GM18505 (cell line): ENCODE data around the gene CCHCR1.

ENCODE experiments used
- ATAC-seq: cut with Tn5 transposase; IDR thresholded peaks from one replicate; pipeline ENCODE4 v1.9.1; 2021; ENCODE audit not compliant: unreplicated experiment
- POLR2A ChIP-seq: IDR thresholded peaks from 4 replicates; pipeline ENCODE4 v1.6.1; 2011; ENCODE audit warnings: borderline replicate concordance; ENCODE audit not compliant: insufficient read depth, insufficient read length; ENCODE audit errors: extremely low read depth

The CCHCR1 gene

GRCh38 chr6:31120151-31120915 is 37.3 kb downstream of the CCHCR1 start, which contains the start of gene CDSN:
CDSN (minus strand) TSS chr6:31120446; CDS start chr6:31120419, 27 bp downstream.
- no peak for TF ChIP-seq POLR2A
- ATAC-seq: no peak

GRCh38 chr6:31118178-31118577 is 39.4 kb downstream of the CCHCR1 start:
- no peak for TF ChIP-seq POLR2A
- no peak for ATAC-seq

- no peak for ATAC-seq
- TF ChIP-seq POLR2A: no peak
Measured at GRCh38 chr6:31116661-31117385, 40.8 kb downstream of the CCHCR1 start.

- ATAC-seq: no peak
- TF ChIP-seq POLR2A: no peak
Measured at GRCh38 chr6:31115941-31116560, 41.6 kb downstream of the CCHCR1 start.

- no peak for TF ChIP-seq POLR2A
Measured at GRCh38 chr6:31114970-31115849, 42.4 kb downstream of the CCHCR1 start.

GRCh38 chr6:31114541-31114878 is 43.1 kb downstream of the CCHCR1 start, which contains the start of gene PSORS1C1:
PSORS1C1 (plus strand) TSS chr6:31114800; CDS start chr6:31129633, 14,833 bp downstream.
- no peak for TF ChIP-seq POLR2A
- ATAC-seq: no peak

More at GRCh38 chr6:31114970-31115849, 42.4 kb downstream of the CCHCR1 start:
- ATAC-seq: no peak

- ATAC-seq: no peak
- no peak for TF ChIP-seq POLR2A
Measured at GRCh38 chr6:31113861-31114540, 43.6 kb downstream of the CCHCR1 start.

GRCh38 chr6:31112478-31112877 is 45.1 kb downstream of the CCHCR1 start, which contains the start of gene C6orf15:
C6orf15 (minus strand) TSS chr6:31112575; CDS start chr6:31112555, 20 bp downstream.
- no peak for TF ChIP-seq POLR2A
- ATAC-seq: no peak

- no peak for TF ChIP-seq POLR2A
- ATAC-seq: no peak
Measured at GRCh38 chr6:31111712-31112111, 45.9 kb downstream of the CCHCR1 start.

GRCh38 chr6:31110825-31111582 is 46.6 kb downstream of the CCHCR1 start:
- no peak for ATAC-seq
- no peak for TF ChIP-seq POLR2A

GRCh38 chr6:31107052-31107451 is 50.5 kb downstream of the CCHCR1 start:
- ATAC-seq: no peak
- no peak for TF ChIP-seq POLR2A

GRCh38 chr6:31103136-31103535 is 54.5 kb downstream of the CCHCR1 start:
- no peak for TF ChIP-seq POLR2A
- no peak for ATAC-seq

GRCh38 chr6:31098449-31098938 is 59.1 kb downstream of the CCHCR1 start:
- no peak for TF ChIP-seq POLR2A
- no peak for ATAC-seq
